Measurements from ENCODE around the gene FFAR2. TPM values are rescaled to one million over a fixed set of nuclear protein-coding genes. Genes with fewer than 3 reads are reported as not detected.

The FFAR2 gene
- total RNA-seq, 1 donor from 2014 or later, result 1.9 TPM

DNA sequence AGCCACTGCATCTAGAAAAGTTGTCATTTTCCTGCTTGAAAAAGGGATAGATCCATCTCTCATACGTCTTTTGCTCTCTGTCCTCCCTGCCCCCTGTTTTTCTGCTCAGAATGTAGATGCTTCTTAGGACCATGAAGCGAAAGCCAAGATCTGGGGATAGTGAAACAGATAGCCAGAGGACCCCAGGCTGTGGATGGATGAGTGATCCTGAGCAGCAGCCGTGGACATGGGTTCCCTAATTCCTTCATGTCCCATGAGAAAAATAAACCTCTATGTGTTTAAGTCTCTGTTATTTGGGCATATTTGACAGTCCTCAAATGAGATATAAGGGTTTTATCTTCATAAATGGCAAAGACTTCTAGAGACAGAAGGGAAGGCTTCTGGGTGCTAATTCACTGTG, 12.2 kb upstream of the FFAR2 start:
- H3K27me3 Mint-ChIP-seq, result peaks cover 14% of the 10 kb centered on the region
- TF ChIP-seq, protein P1, sequence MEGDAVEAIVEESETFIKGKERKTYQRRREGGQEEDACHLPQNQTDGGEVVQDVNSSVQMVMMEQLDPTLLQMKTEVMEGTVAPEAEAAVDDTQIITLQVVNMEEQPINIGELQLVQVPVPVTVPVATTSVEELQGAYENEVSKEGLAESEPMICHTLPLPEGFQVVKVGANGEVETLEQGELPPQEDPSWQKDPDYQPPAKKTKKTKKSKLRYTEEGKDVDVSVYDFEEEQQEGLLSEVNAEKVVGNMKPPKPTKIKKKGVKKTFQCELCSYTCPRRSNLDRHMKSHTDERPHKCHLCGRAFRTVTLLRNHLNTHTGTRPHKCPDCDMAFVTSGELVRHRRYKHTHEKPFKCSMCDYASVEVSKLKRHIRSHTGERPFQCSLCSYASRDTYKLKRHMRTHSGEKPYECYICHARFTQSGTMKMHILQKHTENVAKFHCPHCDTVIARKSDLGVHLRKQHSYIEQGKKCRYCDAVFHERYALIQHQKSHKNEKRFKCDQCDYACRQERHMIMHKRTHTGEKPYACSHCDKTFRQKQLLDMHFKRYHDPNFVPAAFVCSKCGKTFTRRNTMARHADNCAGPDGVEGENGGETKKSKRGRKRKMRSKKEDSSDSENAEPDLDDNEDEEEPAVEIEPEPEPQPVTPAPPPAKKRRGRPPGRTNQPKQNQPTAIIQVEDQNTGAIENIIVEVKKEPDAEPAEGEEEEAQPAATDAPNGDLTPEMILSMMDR (IDR thresholded peaks at IDR 0.05; ENCODE audit: unreplicated experiment), result no peak

DNA sequence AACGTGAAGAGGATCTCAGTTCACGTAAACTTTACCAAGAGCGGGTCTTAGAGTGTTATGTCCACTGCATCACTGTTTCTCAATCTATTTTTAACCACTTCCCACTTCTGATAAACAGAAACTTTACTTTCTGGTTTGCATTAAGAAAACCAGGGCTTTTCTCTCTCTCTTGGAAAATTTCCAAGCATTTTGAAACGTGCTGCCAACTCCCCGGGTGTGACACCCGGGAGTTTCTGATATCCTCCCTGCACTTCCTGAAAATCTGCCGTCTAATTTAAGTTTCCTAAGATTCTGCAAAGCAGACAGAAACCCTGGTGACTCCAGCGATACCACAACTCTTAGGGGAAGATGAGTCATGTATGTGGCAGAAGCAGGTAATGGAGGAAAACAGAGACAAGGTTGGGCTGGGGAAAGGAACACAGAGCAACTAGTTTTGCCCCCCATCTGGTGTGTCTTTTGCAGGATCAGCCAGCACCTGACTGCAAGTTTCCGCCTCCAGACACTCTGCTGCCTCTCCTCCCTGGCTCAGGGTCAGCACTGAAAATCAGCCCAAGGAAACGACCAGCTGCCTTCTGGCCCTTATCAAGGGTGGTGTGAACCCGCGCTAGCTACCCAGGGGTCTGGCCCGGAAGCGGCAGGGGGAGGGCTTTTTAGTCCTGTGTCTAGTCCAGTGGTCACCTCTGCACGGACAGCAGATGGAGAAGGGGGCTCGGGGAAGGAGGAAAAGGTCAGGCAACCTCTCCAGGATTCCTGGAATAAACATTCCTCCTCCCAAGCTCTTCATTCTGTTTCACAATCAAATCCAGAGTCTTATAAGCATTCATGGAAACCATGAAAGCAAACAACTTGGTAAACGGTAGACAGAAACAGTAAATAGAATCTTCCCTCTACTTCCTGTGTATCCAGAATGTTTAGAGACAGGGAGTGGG, 11.3 kb upstream of the FFAR2 start:
- Mint-ChIP-seq H3K4me1 (ENCODE audit: low read depth) (peaks cover 7% of the 10 kb centered on the region), H3K9me3 (ENCODE audit: low read depth) (peaks cover 1% of the 10 kb centered on the region), H3K36me3 (ENCODE audit: insufficient read depth) (no peaks in the 10 kb centered on the region), H3K27me3 (peaks cover 14% of the 10 kb centered on the region), H3K27ac (no peak overlapping the region), H3K4me3 (ENCODE audit: low read depth) (no peak overlapping the region)
- TF ChIP-seq, protein P1 (IDR thresholded peaks at IDR 0.05; ENCODE audit: unreplicated experiment), result no peak
- DNase-seq (ENCODE audit: low spot score, unreplicated experiment), result no peak

More for the DNA sequence above, 12.2 kb upstream of the FFAR2 start:
- Mint-ChIP-seq H3K36me3 (ENCODE audit: insufficient read depth) (no peaks in the 10 kb centered on the region), H3K4me3 (ENCODE audit: low read depth) (no peak overlapping the region), H3K27ac (no peak overlapping the region), H3K4me1 (ENCODE audit: low read depth) (peaks cover 7% of the 10 kb centered on the region), H3K9me3 (ENCODE audit: low read depth) (peaks cover 7% of the 10 kb centered on the region)
- DNase-seq (ENCODE audit: low spot score, unreplicated experiment), result no peak

DNA sequence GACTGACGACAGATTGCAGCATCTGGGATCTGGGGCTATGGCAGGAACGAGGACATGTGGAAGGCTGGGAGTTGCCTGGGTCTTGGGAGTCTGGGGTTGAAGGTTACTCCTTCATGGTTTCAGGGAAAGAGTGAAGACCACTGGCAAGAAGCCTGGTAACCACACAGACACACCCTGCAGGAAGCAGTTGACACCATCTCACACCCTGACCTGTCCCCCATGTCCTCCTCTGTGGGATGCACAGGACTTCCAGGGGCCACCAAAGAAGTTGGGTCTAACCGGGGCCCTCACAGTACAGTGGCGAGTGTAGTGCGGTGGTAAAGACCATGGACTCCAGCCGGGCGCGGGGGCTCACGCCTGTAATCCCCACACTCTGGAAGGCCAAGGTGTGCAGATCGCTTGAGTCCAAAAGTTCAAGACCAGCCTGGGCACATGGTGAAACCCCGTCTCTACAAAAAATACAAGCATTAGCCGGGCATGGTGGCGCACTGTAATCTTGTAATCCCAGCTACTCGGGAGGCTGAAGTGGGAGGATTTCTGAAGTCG, 10.6 kb upstream of the FFAR2 start:
- Mint-ChIP-seq H3K36me3 (ENCODE audit: insufficient read depth) (no peaks in the 10 kb centered on the region), H3K4me1 (ENCODE audit: low read depth) (peaks cover 7% of the 10 kb centered on the region), H3K9me3 (ENCODE audit: low read depth) (no peaks in the 10 kb centered on the region), H3K4me3 (ENCODE audit: low read depth) (no peak overlapping the region), H3K27me3 (peaks cover 11% of the 10 kb centered on the region), H3K27ac (no peak overlapping the region)
- TF ChIP-seq, protein P1 (IDR thresholded peaks at IDR 0.05; ENCODE audit: unreplicated experiment), result no peak
- no peak for DNase-seq (ENCODE audit: low spot score, unreplicated experiment)

DNA sequence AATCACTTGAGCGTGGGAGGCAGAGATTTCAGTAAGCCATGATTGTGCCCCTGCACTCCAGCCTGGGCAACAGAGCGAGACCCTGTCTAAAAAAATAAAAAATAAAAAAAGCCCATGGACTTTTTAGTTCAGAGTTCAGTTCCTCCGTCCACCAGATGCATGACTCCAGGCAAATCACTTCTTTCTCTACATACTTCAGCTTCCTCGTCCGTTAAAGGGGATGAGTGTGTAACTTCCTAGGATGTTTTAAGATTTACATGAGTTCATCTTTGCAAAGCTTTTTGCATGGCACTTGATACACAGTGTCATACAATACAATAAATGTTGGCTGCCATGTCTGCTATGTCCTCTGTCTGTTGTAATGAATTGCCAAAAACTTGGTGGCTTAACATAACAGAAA, 10.0 kb upstream of the FFAR2 start:
- H3K9me3 Mint-ChIP-seq (ENCODE audit: low read depth), result no peaks in the 10 kb centered on the region
- H3K27ac Mint-ChIP-seq, result no peak overlapping the region
- H3K27me3 Mint-ChIP-seq, result peaks cover 11% of the 10 kb centered on the region
- no peak overlapping the region for H3K4me3 Mint-ChIP-seq (ENCODE audit: low read depth)
- H3K4me1 Mint-ChIP-seq (ENCODE audit: low read depth), result peaks cover 7% of the 10 kb centered on the region
- no peaks in the 10 kb centered on the region for H3K36me3 Mint-ChIP-seq (ENCODE audit: insufficient read depth)
- DNase-seq (ENCODE audit: low spot score, unreplicated experiment), result no peak
- TF ChIP-seq, protein P1 (IDR thresholded peaks at IDR 0.05; ENCODE audit: unreplicated experiment), result no peak

DNA sequence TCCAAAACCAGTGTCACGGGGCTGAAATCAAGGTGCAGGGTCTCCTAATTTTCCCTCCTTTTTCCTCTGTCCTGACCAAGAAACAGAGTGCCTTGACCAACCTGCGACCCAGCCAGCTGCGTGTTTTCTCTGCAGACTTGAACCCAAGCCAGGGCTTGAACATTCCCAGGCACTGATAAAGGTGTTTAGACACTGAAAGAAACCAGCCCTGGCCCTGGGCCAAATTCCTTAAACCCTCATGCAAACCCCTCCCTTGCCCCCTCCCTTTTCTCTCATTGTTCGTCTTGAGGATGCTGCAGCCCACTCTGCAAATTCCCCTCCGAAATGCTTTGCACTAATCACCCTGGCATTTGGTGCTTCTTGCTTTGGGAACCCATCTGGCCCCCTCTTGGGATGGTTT, 9.5 kb upstream of the FFAR2 start:
- Mint-ChIP-seq H3K9me3 (ENCODE audit: low read depth) (no peaks in the 10 kb centered on the region), H3K27me3 (peaks cover 11% of the 10 kb centered on the region), H3K4me3 (ENCODE audit: low read depth) (no peak overlapping the region), H3K36me3 (ENCODE audit: insufficient read depth) (no peaks in the 10 kb centered on the region), H3K27ac (no peak overlapping the region), H3K4me1 (ENCODE audit: low read depth) (peaks cover 7% of the 10 kb centered on the region)
- no peak for DNase-seq (ENCODE audit: low spot score, unreplicated experiment)
- TF ChIP-seq, protein P1 (IDR thresholded peaks at IDR 0.05; ENCODE audit: unreplicated experiment), result no peak
